Stimulated activated CD4-positive, alpha-beta T cell treated with anti-CD3 and anti-CD28 coated beads, Interleukin-1b, Interleukin-23, amount 100 ng/mL, for 24 hours (primary cell): ENCODE measurements around the gene CAMK1D.
"Not testable (repeated sequence)": the region's sequence is repeated elsewhere in the genome, so short reads cannot be mapped to it uniquely, and the experiment has no call there.

Experiments used
- DNase-seq, 4 experiments: peaks; one replicate each; pipeline ENCODE4 v3.0.0-alpha.2; 2020; ENCODE audit warnings: low read depth in 4 of 4, low spot score in 1 of 4

CAMK1D gene

GRCh38 chr10:12712293-12712983 is 363.1 kb downstream of the CAMK1D start:
- DNase-seq: no peak

- DNase-seq: not testable (repeated sequence)
These were observed 363.6 kb downstream of the CAMK1D start for GRCh38 chr10:12712984-12713316.

- no peak for DNase-seq
These were observed 366.7 kb downstream of the CAMK1D start for GRCh38 chr10:12716042-12716441.

GRCh38 chr10:12717981-12718707 is 368.8 kb downstream of the CAMK1D start:
- DNase-seq: no peak

GRCh38 chr10:12719365-12719764 is 370.0 kb downstream of the CAMK1D start:
- no peak for DNase-seq

GRCh38 chr10:12720217-12720981 is 371.1 kb downstream of the CAMK1D start:
- DNase-seq: no peak

- no peak for DNase-seq
These were observed 372.0 kb downstream of the CAMK1D start for GRCh38 chr10:12721334-12721733.

- DNase-seq: no peak
These were observed 373.9 kb downstream of the CAMK1D start for GRCh38 chr10:12723220-12723619.

- DNase-seq: no peak
These were observed 375.6 kb downstream of the CAMK1D start for GRCh38 chr10:12724807-12725579.

GRCh38 chr10:12725580-12725888 is 376.2 kb downstream of the CAMK1D start:
- DNase-seq: not testable (repeated sequence)

GRCh38 chr10:12726971-12727831 is 377.9 kb downstream of the CAMK1D start:
- no peak for DNase-seq

- DNase-seq: no peak
These were observed 378.5 kb downstream of the CAMK1D start for GRCh38 chr10:12727832-12728215.

GRCh38 chr10:12728494-12728893 is 379.1 kb downstream of the CAMK1D start:
- no peak for DNase-seq

GRCh38 chr10:12729885-12730284 is 380.5 kb downstream of the CAMK1D start:
- no peak for DNase-seq

- DNase-seq: no peak
These were observed 381.6 kb downstream of the CAMK1D start for GRCh38 chr10:12730809-12731519.

- DNase-seq: no peak
These were observed 383.9 kb downstream of the CAMK1D start for GRCh38 chr10:12733271-12733670.

GRCh38 chr10:12735843-12736462 is 386.6 kb downstream of the CAMK1D start:
- no peak for DNase-seq

- no peak for DNase-seq
These were observed 391.5 kb downstream of the CAMK1D start for GRCh38 chr10:12740813-12741212.

- no peak for DNase-seq
These were observed 392.0 kb downstream of the CAMK1D start for GRCh38 chr10:12741360-12741804.
